NCI-H345 treated with DMSO at 0.1 percent for 48 hours (cell line): ENCODE data around the gene SEZ6.
"Not testable (repeated sequence)": the region's sequence is repeated elsewhere in the genome, so short reads cannot be mapped to it uniquely, and the experiment has no call there.

Experiments used
- DNase-seq: peaks from one replicate; lab custom pipeline; 2025; ENCODE audit not compliant: unreplicated experiment; lab: John Stamatoyannopoulos, UW

The SEZ6 gene

DNA sequence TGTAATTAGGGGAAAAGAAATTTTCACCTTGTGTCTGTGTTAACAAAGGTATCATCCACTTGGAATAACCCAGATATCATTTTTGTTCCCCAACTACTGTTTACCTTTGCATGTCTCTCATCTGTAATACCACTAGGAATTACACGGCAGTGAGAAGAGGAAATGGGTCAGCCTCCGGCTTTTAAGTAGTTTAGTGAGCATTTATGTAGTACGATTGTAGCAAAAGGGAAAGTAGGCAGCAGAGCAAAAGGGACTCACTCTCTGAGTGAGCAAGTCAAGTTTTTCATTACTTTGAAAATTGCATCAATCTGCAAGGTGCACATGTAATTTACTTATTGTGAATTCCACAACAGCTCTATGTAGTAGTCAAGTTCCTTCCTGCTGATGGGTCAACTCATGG is 65.7 kb downstream of the SEZ6 start:
- DNase-seq, result no peak

DNA sequence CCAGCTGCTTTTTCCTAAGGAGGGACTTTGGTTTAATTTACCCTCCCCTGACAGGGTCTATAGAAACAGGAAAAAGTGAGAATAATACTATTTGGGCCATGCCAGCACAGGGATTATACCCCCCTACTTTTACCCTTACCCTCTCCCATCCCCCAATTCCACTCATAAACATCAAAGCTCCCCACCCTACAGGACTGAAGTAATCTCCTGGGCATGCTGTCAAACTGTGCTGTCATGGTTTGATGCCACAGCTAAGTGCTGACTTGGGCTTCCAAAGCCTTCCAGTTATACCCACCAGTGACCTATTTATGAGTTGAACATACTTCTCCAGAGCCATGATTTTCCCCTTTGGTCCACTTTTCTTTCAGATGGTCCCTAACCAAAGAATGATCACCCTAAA is 67.3 kb downstream of the SEZ6 start:
- DNase-seq, result no peak

DNA sequence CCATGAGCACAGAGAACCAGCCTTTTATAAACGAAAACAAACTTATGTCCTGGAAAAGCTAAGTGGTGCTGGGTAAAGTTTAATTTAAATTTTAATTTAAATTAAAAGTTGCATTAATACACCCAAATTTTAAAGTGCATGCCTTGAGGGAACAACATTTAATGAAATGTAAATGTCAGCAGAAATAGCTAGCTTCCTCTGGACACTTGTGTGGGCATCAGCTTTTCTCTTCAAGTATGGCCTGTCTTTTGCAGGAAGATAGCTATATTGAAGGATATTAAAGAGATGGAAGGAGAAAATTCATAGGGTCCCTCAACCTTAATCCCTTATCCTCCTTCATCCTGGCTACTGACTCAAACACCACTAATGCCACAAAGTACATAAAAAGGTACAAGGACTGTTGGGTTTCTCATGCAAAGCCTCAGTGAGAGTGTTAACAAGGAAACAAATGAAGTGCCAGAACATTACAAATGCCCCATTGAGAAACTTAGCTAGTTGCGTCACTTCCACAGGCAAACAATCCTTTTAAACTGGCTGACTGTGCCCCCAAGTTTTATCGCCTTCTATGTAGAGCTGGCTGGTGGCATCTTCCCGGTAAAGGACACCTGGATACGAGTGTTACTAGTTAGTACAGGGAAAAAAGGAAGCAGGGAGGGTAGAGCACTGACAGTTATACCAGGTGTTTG is 68.6 kb downstream of the SEZ6 start:
- no peak for DNase-seq

DNA sequence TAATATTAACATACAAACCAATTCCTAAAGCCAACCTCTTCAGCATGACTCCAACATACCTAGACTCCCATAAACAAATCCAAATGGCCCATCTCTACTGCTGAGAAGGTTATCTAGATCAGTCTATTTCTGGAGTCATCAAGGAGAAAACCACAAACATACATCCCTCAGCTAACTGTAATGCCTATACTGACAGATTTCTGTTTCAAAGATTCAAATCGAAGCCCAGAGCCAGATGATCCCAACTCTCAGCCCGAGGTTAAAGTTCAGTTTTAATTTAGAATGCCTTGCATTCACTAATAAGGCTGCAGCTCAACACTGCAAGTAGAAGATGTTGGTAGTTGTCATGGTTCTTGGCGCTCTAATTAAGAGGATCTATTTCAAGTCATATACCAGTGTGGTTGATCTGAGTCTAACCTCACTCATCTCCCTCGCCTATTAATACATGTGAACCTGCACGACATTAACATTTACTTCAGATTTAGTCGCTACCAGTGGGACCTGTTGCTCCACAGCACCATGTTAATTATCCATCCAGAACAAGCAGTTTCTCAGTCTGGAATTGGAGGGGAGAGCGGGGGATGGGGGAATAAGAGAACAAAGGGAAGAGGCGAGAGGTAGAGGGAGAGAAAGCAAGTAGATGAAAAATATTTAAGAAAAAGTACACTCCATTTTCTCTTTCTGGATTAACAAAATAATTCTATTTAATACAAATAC is 69.9 kb downstream of the SEZ6 start:
- no peak for DNase-seq

DNA sequence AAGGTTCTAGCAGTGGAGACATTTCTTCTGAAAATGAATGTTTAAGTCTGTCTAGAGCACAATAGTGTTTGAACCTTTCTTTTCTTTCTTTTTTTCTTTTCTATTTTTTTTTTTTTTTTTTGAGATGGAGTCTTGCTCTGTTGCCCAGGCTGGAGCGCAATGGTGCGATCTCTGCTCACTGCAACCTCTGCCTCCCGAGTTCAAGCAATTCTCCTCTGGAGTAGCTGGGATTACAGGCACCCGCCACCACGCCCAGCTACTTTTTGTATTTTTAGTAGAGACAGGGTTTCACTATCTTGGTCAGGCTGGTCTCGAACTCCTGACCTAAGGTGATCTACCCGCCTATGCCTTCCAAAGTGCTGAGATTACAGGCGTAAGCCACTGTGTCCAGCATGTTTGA is 71.3 kb downstream of the SEZ6 start:
- not testable (repeated sequence) for DNase-seq

DNA sequence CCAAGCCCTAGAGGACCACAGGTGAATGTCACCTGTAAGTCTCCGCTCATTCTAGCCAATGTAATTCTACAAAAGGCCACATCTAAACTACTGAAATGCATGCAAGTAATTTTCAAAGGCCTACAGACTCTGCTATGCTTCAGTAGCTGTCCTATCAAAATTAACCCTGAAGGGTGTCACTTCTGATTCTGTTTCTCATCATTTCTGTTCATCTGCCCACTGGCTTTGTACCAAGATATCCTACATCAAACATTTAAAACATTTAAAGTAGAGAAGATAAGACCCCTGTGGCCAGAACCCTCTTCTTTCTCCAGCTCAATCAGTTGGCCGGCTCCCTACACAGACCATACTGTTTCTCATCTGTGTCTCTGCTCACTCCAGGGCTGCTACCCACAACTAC is 76.0 kb downstream of the SEZ6 start:
- DNase-seq, result no peak

DNA sequence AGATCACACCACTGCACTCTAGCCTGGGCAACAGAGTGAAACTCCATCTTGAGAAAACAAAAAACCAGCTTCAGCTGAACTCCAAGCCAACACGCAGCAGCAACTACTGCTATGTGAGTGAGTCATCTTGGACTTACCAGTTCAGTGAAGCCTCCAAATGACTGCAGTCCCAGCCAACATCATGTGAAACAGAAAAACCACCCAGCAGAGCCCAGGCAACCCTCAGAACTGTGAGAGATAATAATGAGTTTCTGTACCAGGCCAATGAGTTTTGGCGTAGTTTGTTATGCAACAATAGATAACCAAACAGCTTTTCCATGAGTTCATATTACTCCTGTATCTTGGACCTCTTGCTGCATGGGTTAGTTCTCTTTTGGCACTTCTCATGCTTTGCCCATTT is 77.8 kb downstream of the SEZ6 start:
- no peak for DNase-seq

DNA sequence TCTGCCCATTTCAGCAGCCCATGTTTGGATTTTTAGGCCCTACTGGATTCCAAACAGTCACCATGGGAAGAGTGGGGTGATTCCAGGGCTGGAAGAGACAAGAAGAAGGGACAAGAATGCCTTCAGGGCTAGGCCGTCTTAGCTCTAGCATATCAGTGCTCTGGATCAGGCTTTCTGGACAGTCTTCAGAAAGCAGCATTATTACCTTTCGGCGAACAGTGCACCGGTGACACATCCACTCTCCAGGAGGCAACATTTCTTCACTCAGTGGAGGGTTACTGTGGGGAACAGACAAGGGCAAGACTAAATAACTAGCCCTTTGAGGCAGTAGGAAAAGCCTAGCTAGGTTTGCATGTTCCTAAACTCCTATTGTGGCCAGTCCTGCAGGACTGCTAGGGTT is 79.0 kb downstream of the SEZ6 start:
- DNase-seq, result no peak

DNA sequence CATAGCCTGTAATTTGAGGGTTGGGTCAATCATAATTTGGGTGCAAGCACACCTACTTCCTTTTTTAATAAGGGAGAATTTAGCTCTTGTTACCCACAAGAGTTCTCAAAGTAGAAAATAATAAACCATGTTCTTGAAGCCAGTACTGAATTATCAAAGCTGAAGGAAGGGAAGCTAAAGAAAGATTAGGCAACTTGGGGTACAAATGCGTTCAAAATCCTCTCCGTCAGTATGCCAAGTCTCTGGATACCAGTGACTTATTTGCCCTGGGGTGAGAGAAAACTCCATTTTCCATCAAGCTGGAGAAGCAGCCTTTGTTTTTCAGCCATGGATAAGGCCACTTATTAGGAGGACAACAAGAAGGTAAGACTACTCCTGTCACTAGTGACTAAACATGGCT is 79.5 kb downstream of the SEZ6 start:
- no peak for DNase-seq

DNA sequence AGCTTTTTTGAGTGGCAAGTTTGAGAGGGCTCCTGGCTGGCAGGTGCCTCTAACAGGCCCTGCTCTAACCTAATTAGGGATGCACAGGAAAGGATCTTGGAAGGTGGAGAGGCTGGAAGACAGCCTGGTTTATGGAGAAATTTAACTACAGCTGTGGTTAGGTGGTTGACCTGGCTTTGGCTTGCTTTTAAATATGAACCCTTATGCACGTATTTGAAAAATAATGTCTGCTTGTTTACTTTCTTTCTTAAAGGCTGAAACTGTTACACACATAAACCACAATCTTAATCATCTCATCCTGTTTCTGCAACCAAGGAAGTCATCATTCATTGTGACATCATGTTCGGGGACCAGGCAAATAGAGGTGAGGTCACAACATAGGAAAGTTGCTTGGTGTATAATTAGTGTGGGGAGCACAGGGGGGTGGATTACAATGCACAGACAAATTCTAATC is 79.9 kb downstream of the SEZ6 start:
- DNase-seq, result no peak

DNA sequence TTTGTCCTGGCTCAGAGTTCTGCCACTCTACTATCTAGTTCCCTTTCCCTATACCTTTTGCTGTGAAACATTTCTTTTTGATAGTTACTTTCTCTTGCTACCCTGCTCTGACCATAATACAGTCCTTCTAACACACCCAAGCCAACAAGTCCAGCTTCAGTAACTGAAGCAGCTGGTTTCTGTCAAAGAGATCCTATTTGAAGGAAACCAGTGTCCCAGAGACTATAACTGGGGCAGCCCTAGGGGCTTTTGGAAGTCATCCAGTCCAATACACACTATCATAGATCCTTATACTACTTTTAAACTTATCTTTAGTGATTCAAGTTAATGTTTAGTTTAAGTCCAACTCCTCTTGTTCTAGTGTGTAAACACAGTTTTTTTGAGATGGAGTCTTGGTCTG is 85.6 kb downstream of the SEZ6 start:
- no peak for DNase-seq

DNA sequence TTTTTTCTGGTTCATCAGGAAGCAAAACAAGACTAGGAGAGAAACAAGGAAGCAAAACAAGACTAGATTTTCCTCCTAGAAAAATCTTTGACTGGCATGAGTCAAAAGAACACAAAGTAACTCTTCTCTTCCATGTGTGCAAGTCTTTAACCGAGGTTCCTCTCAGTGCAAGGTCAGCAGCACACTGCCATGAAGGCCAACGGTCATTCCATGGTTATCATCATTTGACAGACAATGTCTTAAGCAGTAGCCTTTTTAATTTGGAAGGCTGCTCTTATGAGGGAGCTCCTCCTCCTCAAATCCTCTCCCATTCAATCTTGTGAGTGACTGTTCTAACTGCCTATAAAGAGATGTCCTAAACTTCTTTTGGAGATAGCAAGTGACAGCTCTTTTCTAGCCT is 87.5 kb downstream of the SEZ6 start:
- no peak for DNase-seq

DNA sequence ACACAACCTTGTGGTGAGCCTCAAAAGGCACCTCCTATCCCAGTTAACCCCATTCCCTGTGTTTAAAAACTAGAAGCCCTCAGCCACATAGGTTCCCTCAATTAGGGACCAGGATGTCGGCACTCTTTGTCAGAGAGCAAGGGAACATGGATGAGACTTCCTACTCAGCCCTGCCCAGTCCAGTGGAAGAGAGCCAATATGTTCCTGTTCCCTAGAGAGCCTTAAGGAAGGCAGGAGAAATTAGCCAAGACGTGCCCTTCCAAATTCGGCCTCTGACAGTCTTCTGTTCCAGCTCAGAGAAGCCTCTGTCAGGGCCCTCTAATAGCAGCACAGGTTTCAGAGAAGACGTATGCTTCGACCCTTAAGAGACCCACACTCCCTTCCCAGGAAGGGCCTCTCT is 88.4 kb downstream of the SEZ6 start:
- DNase-seq, result no peak

DNA sequence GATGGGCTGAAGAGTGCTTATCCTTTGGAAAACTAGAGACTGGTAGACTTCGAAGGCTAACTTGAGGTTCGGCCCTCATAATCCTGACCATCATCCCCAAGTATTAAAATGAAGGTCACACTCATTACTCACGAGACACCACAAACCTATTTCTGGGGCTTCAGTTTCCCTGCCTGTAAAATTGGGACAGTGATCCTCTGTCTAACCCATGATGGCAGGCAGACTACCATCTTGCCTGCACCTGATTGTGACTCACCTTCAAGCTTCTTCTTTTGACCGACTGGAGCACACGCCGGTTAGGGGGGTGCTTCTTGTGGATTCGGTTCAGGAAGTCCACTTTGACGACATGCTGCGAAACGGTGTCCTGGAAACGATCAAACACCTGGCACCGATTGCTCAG is 88.8 kb downstream of the SEZ6 start:
- DNase-seq, result no peak

DNA sequence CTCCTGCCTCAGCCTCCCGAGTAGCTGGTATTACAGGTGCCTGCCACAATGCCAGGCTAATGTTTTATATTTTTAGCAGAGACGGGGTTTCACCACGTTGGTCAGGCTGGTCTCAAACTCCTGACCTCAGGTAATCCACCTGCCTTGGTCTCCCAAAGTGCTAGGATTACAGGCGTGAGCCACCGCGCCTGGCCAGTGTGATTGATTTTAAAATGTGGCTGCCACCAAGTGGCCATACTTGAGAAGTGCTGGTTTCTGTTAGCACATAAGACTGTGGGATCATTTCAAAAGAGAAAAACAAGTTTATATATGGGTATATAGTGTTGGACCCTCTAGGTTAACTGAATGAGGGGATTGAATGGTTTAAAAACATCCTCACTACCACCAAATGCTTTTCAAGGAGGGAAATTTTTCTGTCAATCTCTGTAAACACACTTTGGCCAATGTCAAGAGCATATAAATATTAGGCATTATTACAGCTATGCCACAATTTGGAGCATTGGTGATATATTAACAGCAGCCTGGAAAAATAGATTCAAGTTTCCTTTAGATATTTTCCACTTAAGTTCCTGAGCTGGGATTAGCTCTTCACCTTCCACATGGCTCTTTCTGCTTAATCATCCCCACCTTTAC is 89.4 kb downstream of the SEZ6 start:
- peak; percentile 16 for DNase-seq

DNA sequence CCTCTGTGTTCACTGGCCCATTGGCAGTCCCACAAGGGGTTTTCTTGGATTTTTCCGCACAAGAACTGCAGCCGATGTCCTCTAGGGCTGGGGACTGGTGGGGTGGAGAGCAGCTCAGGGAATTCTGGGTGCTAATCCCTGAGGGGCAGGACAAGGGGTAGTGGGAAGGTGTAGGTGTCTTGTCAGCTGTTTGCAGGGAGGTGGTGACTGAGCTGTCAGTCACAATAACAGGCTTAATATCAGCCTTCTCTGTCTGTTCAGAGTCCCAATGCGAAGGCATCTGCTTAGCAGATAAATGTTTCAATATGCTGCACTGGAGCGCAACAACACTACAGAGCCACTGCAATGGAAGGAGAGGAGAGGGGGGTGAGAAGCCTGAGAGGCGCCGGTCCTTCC is 92.9 kb downstream of the SEZ6 start:
- DNase-seq, result no peak

DNA sequence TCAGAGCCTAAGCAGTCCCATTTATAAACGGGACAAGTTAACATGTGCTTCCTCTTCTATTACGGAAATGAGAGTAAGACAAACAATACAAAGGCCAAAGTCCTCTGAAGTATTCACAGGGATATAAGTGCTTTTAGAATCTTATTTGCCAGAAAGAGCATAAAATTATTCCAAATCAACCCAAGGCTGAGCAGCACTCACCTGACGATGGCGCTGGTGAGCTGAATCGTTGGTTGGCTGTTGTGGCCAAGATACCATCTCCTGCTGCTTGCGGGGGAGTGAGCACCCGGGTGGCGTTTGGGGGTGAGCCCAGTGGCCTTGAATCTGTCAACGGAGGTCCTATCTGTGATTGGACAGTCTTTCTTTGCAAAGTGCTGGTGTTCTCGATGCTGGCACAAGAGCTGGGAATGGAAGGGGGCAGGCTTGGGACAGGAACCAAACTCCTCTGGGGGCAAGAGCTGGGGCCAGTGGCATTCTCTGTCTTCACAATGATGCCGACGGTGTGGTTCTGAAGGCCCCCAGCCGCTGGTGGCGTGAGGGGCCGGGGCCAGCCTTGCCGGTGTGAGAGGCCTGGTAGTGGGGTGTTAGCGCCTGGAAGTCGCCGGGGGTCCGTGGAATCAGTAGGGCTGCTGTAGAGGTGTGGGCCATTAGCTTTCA is 93.4 kb downstream of the SEZ6 start:
- DNase-seq, result no peak

DNA sequence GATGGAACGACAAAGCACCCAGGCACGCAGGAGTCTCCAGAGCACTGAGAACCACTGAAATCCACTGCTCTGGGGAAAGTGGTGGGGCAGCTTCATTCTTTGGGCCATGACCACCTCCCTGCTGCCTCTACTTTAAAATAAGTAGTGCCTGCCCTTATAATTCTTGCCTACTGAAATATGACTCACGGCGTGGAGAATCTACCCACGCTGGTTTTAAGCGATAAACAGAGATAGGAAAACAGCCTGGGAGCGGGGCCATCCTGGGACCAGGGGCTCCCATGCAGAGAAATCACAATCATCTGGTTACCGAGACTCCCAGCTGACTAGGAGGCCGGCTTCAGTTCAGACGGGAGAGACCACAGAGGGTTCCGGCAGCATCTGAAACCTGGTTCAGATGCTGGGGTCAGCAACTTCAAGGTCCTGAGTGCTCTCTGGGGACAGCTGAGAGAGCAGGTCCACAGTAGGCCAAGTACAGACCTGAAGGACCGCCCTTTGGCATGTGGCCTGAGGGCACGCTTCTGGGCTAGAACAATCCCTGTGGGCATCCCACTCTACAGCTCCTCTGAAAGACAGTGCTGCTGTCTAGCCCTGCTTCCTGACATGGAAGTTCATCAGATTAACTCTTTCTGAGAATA is 94.3 kb downstream of the SEZ6 start:
- no peak for DNase-seq

DNA sequence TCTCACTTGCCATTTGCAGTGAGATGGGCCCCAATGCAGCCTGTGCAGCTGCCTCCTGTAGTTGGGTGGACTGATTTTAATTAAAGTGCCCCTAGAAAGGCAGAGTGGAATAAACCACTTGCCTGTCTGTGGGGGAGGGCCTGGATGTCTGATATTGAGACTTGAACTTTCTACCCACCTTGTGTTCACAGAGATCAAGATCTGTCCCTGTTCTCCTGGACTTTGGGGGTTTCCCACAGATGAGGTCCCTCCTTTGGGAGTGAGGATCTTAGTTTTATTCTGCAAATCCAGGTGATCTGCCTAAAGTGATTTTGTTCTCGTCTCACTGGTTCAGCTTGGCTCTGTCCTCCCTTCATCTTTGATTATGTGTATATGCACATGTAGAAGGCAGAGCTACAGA is 95.3 kb downstream of the SEZ6 start:
- no peak for DNase-seq

DNA sequence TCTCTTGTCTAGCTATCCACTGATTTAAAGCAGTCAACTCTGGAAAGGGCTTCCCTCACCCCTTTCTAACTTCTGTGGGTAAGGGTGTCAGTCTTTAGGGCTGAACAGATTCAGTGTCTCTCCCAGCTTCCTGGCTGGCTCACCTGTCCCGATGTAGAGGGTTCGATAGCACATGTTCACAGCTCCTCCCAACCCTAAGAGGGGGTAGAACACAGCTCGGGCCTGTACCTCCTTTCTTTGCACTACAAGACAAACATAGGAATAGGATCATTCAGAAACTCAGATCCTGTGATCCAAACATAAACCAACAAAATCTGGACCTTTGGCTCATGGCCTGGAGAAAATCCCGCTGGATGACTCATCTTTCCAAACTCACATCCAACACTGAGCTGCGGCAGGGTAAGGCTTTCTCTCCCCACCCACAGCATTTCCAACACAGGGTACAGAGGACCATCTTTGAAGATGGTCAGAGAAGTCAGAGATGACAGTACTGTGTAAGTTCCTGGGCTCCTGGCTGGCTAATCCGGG is 97.1 kb downstream of the SEZ6 start:
- no peak for DNase-seq
